HG03469 (cell line): ENCODE results near the gene RNF112.
"Not testable (repeated sequence)": the region's sequence is repeated elsewhere in the genome, so short reads cannot be mapped to it uniquely, and the experiment has no call there.

Experiments
- ATAC-seq: cut with Tn5 transposase; IDR thresholded peaks from one replicate; pipeline ENCODE4 v1.9.1; 2021; ENCODE audit warnings: mild to moderate bottlenecking, moderate library complexity, moderate number of reproducible peaks; ENCODE audit not compliant: unreplicated experiment

The RNF112 gene

DNA sequence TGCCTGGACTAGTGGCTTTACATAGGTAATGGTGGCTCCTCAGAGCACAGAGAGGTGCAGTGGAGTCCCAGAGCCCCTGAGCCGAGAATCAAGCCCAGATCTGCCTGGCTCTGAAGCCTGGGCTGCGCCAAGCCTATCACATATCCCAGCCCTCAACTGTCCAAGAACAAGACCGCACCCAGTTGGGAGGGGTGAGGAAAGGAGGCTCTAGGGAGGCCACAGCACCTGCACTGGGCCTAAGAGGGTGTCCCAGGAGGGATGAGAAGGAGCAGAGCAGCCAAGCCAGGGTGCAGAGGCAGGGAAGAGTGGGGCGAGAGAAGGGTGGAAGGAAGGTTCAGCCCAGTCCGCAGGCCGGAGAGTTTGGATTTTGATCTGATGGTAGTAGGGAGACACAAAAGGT lies 941 bp upstream of the RNF112 start:
- ATAC-seq: no peak

DNA sequence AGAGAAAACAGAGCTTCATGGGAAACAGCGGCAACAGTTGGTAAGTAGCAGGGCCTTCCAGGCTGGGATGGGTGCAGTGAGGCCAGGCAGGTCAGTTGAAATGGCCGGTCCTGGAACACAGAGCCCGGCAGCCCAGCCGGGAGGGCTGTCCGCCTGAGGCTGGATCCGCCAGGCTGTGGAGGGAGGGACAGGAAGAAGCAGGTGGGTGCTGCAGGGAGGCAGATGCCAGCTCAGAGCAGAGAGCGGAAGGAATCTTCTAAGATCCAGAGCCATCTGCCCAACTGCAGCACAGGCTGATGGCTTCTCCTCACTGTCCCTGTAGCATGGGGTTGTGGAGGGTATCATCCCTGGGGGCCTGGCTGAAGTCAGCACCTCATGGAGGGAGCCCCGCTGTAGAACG lies 599 bp downstream of the RNF112 start:
- ATAC-seq: no peak

DNA sequence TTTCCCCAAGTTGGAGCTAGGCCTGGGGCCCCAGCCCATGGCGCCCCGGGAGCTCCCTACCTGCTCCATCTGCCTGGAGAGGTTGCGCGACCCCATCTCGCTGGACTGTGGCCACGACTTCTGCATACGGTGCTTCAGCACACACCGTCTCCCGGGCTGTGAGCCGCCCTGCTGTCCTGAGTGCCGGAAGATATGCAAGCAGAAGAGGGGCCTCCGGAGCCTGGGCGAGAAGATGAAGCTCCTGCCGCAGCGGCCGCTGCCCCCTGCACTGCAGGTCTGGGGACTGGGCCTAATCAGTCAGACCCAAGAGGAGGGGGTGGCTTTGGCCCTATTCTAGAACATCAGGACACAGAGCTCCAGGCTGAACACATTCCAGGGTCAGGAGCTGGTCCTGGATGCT lies 1.5 kb downstream of the RNF112 start:
- no peak for ATAC-seq

DNA sequence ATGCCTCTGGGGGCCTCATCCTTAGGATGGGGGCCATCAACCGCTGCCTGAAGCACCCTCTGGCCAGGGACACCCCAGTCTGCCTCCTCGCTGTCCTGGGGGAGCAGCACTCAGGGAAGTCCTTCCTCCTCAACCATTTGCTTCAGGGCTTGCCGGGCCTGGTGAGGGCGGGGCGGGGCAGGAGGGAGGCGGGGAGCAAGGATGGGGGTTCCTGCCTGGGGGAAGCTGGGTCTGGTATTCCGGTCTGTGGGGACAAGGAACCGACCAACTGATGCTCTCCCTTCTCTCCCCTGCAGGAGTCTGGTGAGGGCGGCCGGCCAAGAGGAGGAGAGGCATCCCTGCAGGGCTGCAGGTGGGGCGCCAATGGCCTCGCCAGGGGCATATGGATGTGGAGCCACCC lies 2.0 kb downstream of the RNF112 start:
- ATAC-seq: no peak

DNA sequence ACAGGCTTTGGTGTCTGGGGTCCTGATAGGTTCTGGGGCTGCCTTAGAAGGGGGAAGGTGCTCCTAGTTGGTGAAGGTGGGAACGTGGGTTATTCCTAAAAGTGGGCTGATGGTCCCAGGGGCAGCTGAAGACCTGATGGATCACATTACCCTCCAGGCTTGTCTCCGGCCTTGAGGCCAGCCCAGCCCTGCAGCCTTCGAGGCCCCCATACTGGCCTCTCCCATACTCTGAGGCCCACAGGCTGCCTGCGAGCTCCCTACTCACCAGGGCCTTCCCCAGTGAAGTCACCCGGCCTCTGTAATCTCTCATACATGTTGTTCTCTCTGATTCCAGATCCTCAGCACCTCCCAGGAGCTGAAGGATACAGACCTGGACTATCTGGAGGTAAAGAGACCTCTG lies 2.7 kb downstream of the RNF112 start:
- no peak for ATAC-seq

DNA sequence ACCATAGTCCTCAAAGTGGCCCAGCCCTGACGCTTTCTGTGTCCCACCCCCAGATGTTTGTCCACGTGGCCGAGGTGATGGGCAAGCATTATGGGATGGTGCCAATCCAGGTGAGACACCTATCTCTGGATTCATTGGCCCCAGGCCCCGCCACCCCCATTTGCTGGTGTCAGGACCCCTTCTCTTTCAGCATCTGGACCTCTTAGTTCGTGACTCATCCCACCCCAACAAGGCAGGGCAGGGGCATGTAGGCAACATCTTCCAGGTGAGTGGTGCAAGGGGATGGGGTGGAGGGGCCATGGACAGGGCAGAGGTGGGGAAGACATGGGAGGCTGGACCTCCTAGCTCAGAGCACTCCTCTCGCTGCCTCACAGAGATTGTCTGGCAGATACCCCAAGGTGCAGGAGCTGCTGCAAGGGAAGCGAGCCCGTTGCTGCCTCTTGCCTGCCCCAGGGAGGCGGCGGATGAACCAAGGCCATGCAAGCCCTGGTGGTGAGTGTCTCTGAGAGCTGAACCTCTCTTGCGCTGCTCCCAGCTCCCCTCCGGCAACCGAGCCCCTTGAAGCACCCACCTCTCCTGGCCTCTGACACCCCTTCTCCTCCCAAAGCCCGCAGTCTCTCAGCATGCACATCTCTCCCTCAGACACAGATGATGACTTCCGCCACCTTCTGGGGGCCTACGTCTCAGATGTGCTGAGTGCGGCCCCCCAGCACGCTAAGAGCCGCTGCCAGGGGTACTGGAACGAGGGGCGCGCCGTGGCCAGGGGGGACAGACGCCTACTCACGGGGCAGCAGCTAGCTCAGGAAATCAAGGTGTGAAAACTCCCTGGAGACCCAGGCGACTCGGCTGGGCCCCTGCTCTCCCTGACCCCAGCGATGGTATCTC lies 3.6 kb downstream of the RNF112 start:
- no peak for ATAC-seq

DNA sequence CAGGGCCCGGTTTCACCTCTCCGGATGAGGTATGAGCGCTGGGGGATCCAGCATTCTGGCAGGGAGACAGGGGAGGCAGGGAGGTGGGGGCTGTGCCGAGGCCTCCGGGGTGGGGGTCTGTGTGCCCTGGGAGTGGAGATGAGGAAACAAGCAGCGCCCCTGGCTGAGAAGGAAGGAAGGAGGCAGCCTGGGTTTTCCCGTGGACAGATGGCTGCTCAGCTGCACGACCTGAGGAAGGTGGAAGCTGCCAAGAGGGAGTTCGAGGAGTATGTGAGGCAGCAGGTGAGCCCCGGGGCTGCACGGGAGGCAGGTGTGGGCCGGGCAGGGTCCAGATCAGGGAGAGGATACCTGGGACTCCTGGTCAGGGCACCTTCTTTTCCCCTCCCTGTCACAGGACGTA lies 4.3 kb downstream of the RNF112 start:
- ATAC-seq: no peak

DNA sequence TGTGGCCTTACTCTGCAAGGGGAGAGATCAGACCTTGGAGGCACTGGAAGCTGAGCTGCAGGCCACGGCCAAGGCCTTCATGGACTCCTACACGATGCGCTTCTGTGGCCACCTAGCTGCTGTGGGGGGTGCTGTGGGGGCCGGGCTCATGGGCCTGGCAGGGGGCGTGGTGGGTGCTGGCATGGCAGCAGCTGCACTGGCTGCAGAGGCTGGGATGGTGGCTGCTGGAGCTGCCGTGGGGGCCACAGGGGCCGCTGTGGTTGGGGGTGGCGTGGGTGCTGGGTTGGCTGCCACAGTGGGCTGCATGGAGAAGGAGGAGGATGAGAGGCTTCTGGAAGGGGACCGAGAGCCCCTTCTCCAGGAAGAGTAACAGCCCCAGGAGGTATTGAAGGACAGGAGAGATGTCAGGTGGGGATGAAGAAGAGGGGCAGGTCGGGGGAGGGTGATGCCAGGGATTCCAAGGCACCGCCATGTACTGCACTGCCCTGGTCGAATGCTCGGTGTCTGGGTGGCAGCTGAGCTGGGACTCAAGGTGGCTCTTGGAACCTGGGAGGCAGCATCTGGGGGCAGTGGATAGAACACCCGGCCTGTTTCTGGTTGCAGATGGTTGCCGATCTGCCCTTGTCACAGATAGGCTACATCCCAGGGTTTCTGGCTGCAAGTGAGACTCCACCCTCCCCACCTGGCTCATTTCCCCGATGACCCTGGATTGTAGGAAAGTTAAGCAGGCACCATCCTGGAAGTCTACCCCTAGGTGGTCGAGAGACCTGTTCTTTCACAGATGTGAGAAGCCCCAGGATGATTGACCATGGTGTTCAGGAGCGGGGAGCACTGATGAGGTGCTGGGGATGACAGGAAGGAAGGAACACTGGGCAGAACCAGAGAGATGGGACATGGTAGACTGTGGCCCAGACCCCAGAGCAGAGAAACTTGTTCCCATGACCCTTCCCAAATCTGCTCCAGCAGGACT lies 5.1 kb downstream of the RNF112 start:
- no peak for ATAC-seq

DNA sequence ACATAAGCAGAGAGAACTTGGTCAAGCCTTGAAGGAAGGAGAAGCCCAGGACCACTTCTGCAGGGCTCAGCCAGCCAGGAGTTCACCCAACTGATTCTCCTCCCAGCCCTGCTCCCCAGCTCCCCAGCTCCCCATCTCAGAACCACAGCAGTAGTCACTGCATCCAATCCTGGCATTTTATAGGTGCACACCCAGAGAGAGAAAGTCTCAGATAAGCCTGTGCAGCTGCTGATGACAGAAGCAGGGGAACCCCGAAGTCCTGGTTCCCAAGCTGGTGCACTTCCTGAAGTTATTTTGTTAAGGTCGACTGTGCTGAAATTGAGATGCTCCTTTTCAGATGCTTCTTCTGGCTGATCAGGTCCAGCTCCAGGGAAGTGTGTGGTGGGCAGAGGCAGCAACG lies 6.6 kb downstream of the RNF112 start:
- no peak for ATAC-seq

DNA sequence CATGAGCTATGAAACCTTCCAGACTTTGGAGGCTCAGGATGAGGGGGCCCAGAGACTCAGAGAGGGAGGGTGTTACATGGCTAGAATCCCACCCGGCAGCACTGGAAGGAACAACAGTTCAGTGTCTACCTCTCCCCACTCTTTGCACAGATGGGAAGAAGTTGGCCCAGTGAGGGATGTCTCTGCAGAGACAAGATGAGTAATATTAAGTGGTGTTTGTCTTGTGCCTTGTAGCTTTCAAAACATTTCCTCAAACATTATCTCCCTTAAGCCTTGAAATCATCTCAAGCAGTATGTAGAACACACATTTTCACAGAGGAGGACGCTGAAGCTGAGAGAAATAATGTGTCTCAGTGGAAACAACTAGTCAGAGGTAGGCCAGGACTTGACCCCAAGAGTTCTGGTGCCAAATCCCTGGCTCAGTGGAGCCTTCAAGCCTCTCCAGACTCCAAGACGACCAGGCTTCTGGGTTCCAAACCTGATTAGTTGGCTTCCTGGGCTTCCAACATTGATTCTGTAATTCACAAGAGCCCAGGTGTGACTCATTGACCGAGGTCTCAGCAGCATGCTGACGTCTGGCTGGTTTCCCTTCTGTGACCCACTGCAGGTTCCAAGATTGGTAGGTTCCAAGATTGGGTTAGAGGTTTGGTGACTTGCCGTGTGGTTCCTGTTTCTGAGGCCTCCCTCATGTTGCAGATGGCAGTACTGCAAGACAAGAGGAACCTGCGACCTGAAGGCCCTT lies 7.4 kb downstream of the RNF112 start:
- ATAC-seq: no peak

DNA sequence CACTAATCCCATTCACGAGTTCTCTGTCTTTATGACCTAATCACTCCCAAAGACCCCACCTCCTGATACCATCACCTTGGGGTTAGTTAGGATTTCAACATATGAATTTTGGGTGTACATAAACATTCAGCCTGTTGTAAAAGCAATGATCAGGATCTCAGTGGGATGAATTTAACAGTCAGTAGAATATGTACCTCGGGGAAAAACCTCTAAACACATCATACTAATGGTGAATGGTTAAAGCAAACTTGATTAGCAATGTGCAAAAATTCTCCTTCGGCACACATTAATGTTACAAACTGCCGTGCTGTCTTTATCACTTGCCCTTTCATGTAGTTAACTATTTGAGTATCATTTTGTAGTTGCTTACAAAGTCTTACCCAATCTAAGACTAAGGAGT lies 10.2 kb downstream of the RNF112 start:
- ATAC-seq: no peak

DNA sequence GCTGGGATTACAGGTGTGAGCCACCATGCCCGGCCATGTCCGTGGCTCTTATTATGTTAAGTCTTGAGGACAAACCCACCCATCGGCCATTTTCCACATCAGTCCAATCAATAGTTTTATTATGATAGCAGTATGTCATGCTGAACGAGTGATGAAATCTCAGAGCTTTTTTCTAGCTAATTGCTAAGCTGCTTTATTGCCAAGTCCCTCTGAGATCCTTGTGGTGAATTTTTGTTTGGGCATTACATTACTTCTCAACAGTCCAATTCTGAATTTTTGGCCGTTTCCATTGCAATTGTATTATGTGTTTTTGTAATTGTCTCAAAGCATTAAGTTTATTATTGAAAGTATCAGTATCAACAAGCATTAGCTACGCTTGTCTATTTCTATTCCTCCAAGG lies 10.9 kb downstream of the RNF112 start:
- no peak for ATAC-seq

DNA sequence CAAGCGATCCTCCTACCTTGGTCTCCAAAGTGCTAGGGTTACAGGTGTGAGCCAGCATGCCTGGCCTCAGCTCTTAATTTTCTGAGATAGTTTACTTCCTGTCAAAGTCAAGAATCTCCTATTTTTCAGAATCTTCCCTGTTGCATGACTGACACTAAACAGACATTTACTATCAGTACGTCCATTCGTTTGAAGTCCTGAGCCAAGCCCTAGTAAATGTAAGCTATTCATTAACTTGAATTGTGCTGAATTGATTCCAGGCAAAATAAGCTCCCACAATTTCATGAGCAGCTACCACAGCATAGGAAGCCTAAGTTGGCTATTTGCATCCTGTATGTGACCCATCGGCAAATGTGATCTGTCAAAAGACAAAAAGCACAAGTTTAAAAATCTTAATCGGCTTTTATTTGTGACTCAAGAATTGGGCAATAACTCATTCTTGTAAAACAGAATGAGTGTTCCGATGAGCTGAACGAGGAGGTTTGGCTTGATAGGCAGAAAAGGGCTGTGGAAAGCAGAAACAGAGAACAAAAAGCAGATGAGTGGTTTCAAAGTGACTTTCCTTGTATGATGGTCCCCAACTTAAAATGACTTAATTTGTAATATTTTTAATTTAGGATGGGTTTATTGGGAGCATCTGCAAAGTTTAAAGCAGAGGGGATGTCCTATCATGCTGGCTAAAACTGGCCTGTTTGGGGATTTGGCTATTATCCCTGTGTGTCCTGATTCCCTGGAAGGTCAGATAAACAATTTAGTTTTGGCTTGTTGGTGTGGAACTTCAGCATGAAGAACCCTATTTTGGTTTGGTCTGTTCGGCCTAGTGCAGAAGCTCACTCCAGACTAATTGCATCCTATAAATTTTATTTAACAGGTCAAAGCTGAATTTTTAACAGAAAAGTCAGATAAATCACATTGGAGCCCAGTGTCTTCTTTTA lies 14.2 kb downstream of the RNF112 start:
- no peak for ATAC-seq

DNA sequence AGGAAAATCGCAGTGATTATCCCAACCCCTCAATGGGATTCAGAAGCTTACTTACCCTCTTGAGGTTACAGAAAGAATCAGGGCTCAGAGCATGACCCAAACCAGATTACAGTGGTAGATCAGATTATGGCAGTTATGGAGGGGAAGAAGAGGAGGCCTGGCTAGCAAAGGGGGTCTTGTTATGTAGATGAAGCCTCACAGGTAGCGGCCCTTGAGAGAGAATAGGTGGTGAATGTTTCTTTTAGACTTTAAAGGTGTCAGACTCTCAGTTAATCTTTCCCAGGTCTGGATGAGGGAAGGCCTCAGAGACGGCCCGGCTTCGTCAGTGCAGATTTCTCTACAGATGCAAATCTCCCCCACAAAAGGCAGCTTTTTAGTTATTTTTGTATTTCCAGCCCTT lies 15.6 kb downstream of the RNF112 start:
- no peak for ATAC-seq

DNA sequence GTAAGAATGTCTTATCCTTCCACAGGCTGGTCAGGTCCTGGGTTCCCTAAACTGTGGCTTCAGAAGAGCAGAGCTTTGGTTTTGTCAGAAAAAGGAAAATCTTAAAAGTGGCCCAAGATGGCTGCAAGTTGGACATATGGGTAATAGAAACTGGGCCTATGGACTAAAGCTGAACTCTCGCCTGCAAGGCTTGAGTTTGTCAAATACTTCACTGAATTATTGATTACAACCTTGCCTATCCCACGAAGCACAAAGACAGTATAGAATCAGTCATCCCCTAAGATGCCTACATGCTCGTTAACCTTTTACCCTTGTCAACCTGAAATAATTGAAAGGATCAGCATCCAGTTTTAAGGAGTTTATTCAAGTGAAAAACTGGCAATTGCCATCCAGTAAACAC lies 20.7 kb downstream of the RNF112 start:
- ATAC-seq: no peak

DNA sequence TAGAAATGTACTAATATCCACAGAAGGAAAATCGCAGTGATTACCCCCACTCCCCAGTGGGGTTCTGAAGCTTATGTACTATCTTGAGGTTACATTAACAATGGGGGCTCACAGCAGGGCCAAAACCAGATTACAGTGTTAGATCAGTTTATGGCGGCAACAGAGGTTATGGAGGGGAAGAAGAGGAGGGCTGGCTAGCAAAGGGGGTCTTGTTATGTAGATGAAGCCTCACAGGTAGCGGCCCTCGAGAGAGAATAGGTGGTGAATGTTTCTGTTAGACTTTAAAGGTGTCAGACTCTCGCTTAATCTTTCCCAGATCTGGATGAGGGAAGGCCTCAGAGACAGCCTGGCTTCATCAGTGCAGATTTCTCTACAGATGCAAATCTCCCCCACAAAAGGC lies 22.2 kb downstream of the RNF112 start:
- ATAC-seq: no peak

DNA sequence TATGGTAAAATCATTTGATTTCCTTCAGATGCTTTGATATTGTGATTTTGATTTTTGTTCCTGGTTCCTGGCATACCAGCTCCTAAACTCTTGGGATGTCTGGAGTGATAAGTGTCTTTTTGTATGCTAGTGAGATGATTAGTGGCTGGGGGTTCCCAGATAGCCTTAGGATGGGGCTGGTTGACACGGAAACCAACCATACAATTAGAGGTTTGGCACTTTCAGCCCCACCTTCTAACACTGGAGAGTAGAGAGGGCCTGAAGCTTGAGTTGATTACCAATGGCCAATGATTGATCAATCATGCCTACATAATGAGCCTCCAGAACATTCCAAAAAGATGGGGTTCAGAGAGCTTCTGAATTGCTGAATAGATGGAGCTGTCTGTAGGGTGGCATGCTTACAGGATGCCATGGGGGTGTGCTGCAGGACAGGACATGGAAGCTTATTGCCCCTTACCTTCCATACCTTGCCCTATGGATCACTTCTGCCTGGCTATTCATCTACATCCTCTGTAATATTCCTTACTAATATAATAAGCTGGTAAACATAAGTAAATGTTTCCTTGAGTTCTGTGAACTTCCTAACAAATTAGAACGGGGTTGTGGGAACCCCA lies 22.8 kb downstream of the RNF112 start:
- no peak for ATAC-seq

DNA sequence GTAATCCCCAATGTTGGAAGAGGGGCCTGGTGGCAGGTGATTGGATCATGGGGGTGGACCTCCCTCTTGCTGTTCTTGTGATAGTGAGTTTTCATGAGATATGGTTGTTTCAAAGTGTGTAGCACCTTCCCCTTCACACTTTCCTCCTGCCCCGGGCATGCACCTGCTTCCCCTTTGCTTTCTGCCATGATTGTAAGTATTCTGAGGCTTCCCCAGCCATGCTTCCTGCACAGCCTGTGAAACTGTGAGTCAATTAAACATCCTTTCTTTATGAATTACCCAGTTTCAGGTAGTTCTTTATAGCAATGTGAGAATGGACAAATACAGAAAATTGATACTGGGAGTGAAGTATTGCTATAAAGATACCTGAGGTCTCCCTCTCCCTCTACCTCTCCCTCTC lies 29.4 kb downstream of the RNF112 start:
- ATAC-seq: no peak

DNA sequence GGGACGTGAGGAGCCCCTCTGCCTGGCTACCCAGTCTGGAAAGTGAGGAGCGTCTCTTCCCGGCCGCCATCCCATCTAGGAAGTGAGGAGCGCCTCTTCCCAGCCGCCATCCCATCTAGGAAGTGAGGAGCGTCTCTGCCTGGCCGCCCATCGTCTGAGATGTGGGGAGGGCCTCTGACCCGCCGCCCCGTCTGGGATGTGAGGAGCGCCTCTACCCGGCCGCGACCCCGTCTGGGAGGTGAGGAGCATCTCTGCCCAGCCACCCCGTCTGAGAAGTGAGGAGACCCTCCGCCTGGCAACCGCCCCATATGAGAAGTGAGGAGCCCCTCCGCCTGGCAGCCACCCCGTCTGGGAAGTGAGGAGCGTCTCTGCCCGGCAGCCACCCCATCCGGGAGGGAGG lies 30.3 kb downstream of the RNF112 start:
- ATAC-seq: not testable (repeated sequence)

DNA sequence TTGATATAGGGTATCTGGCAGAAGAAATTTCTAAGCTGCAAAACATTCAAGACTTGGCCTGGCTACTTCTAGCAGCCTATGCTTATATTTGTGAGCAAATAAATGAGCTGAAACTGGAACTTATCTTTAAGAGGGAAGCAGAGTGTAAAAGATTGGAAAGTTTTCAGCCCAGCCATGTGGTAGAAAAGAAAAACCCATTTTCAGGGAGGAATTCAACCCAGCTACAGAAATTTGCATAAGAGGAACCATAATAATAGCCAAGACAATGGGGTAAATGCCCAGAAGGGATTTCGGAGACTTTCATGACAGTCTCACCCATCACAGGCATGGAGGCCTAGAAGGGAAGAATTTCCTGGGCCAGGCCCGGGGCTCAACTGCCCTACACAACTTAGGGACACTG lies 31.7 kb downstream of the RNF112 start:
- no peak for ATAC-seq
